Measurements from ENCODE around the gene TAF4B. TPM values are rescaled to one million over a fixed set of nuclear protein-coding genes. Genes with fewer than 3 reads are reported as not detected.

The TAF4B gene
- total and polyA plus RNA-seq, 2 experiments from 2014 or later = 1.4 TPM; not detected in 1

GRCh38 chr18:26421503-26421902 is 195.3 kb downstream of the TAF4B start:
- DNase-seq (ENCODE audit: low spot score) = no peak
- Histone ChIP-seq H3K9me3 (ENCODE audit: low read depth) (no peaks in the 10 kb centered on the region), H3K79me2 (no peaks in the 10 kb centered on the region), H3K9me2 (replicated peaks; ENCODE audit: insufficient read depth) (no peaks in the 10 kb centered on the region), H3K27me3 (no peaks in the 10 kb centered on the region), H3K4me1 (ENCODE audit: insufficient read depth) (peaks cover 4% of the 10 kb centered on the region), H3K4me2 (no peak overlapping the region), H3K36me3 (replicated peaks; ENCODE audit: insufficient read depth, low read depth) (no peaks in the 10 kb centered on the region), H3K27ac (no peak overlapping the region), H4K20me1 (ENCODE audit: insufficient read depth, poor library complexity, severe bottlenecking) (no peaks in the 10 kb centered on the region), H3K4me3 (no peak overlapping the region), H2AFZ (no peak overlapping the region)
- TF ChIP-seq EZH2 (IDR thresholded peaks at IDR 0.05; ENCODE audit: borderline replicate concordance) (no peak), CTCF (IDR thresholded peaks at IDR 0.05; ENCODE audit: poor library complexity) (no peak)
- WGBS (ENCODE audit: low lambda C conversion rate, missing lambda C conversion rate) = 82% methylated on average over 6 of the region's 6 CpGs

GRCh38 chr18:26421931-26422330 is 195.7 kb downstream of the TAF4B start:
- Histone ChIP-seq H3K4me1 (ENCODE audit: insufficient read depth) (peaks cover 4% of the 10 kb centered on the region), H3K79me2 (no peaks in the 10 kb centered on the region), H3K4me2 (no peak overlapping the region), H3K36me3 (replicated peaks; ENCODE audit: insufficient read depth, low read depth) (no peaks in the 10 kb centered on the region), H4K20me1 (ENCODE audit: insufficient read depth, poor library complexity, severe bottlenecking) (no peaks in the 10 kb centered on the region), H3K27ac (no peak overlapping the region), H3K27me3 (no peaks in the 10 kb centered on the region), H2AFZ (no peak overlapping the region), H3K9me3 (ENCODE audit: low read depth) (no peaks in the 10 kb centered on the region), H3K4me3 (no peak overlapping the region), H3K9me2 (replicated peaks; ENCODE audit: insufficient read depth) (no peaks in the 10 kb centered on the region)
- TF ChIP-seq EZH2phosphoT487 (IDR thresholded peaks at IDR 0.05; ENCODE audit: low read depth, severe bottlenecking, unreplicated experiment) = no peak
- 94% methylated on average over 9 of the region's 9 CpGs for WGBS (ENCODE audit: low lambda C conversion rate, missing lambda C conversion rate)
- DNase-seq (ENCODE audit: low spot score) = no peak

GRCh38 chr18:26422472-26423162 is 196.4 kb downstream of the TAF4B start:
- peaks cover 4% of the 10 kb centered on the region for H3K4me1 ChIP-seq (ENCODE audit: insufficient read depth)
- DNase-seq (ENCODE audit: low spot score) = no peak
- no peak overlapping the region for H3K4me3 ChIP-seq
- no peaks in the 10 kb centered on the region for H4K20me1 ChIP-seq (ENCODE audit: insufficient read depth, poor library complexity, severe bottlenecking)
- H3K9me3 ChIP-seq (ENCODE audit: low read depth) = no peaks in the 10 kb centered on the region
- WGBS (ENCODE audit: low lambda C conversion rate, missing lambda C conversion rate) = 89% methylated on average over 6 of the region's 6 CpGs
- TF ChIP-seq CTCF (IDR thresholded peaks at IDR 0.05; ENCODE audit: poor library complexity) = no peak
- TF ChIP-seq EZH2phosphoT487 (IDR thresholded peaks at IDR 0.05; ENCODE audit: low read depth, severe bottlenecking, unreplicated experiment) = no peak
- H3K27ac ChIP-seq = no peak overlapping the region
- H3K9me2 ChIP-seq (replicated peaks; ENCODE audit: insufficient read depth) = no peaks in the 10 kb centered on the region
- H3K27me3 ChIP-seq = no peaks in the 10 kb centered on the region
- no peak overlapping the region for H2AFZ ChIP-seq
- no peak overlapping the region for H3K4me2 ChIP-seq
- no peaks in the 10 kb centered on the region for H3K36me3 ChIP-seq (replicated peaks; ENCODE audit: insufficient read depth, low read depth)
- H3K79me2 ChIP-seq = no peaks in the 10 kb centered on the region

- no peak overlapping the region for H3K4me2 ChIP-seq
- H3K27me3 ChIP-seq = no peaks in the 10 kb centered on the region
- TF ChIP-seq EZH2 (IDR thresholded peaks at IDR 0.05; ENCODE audit: borderline replicate concordance) (no peak), CTCF (IDR thresholded peaks at IDR 0.05; ENCODE audit: poor library complexity) (no peak), EZH2phosphoT487 (IDR thresholded peaks at IDR 0.05; ENCODE audit: low read depth, severe bottlenecking, unreplicated experiment) (no peak)
- H3K9me2 ChIP-seq (replicated peaks; ENCODE audit: insufficient read depth) = no peaks in the 10 kb centered on the region
- H3K4me1 ChIP-seq (ENCODE audit: insufficient read depth) = peaks cover 4% of the 10 kb centered on the region
- H3K36me3 ChIP-seq (replicated peaks; ENCODE audit: insufficient read depth, low read depth) = no peaks in the 10 kb centered on the region
- no peak overlapping the region for H2AFZ ChIP-seq
- H3K27ac ChIP-seq = no peak overlapping the region
- H3K9me3 ChIP-seq (ENCODE audit: low read depth) = no peaks in the 10 kb centered on the region
- WGBS (ENCODE audit: low lambda C conversion rate, missing lambda C conversion rate) = 83% methylated on average over 4 of the region's 4 CpGs
- DNase-seq (ENCODE audit: low spot score) = no peak
- H4K20me1 ChIP-seq (ENCODE audit: insufficient read depth, poor library complexity, severe bottlenecking) = no peaks in the 10 kb centered on the region
- no peak overlapping the region for H3K4me3 ChIP-seq
- H3K79me2 ChIP-seq = no peaks in the 10 kb centered on the region
Measured at GRCh38 chr18:26424428-26425147, 198.3 kb downstream of the TAF4B start.
